H9 (cell line): ENCODE measurements around the gene MRAP2. TPM values are rescaled to one million over a fixed set of nuclear protein-coding genes. Genes with fewer than 3 reads are reported as not detected.

Experiments
- DNase-seq: peaks from one replicate; pipeline ENCODE4 v3.0.0-alpha.2; 2017
- H2AFZ ChIP-seq: one replicate; pipeline ENCODE4 v1.6.1; 2013; ENCODE audit warnings: mild to moderate bottlenecking, low read length, control low read depth, moderate library complexity
- H2AK5ac ChIP-seq: 2 replicates; pipeline ENCODE4 v1.6.1; 2013; ENCODE audit warnings: low read length, control low read depth, mixed read lengths; ENCODE audit not compliant: insufficient read length
- H2BK120ac ChIP-seq: one replicate; pipeline ENCODE4 v1.6.1; 2013; ENCODE audit warnings: low read depth, mild to moderate bottlenecking, low read length, control low read depth, inconsistent platforms; ENCODE audit not compliant: poor library complexity, severe bottlenecking
- H2BK12ac ChIP-seq: 2 replicates; pipeline ENCODE4 v1.6.1; 2013; ENCODE audit warnings: low read length, control low read depth, mixed read lengths, low read depth; ENCODE audit not compliant: insufficient read length
- H2BK15ac ChIP-seq: 2 replicates; pipeline ENCODE4 v1.6.1; 2013; ENCODE audit warnings: low read depth, low read length, control low read depth
- H2BK20ac ChIP-seq: one replicate; pipeline ENCODE4 v1.6.1; 2013; ENCODE audit warnings: low read depth, mild to moderate bottlenecking, low read length, control low read depth, inconsistent platforms; ENCODE audit not compliant: poor library complexity, severe bottlenecking
- H2BK5ac ChIP-seq: 2 replicates; pipeline ENCODE4 v1.6.1; 2013; ENCODE audit warnings: low read length, control low read depth, mixed read lengths; ENCODE audit not compliant: insufficient read length
- H3K14ac ChIP-seq: 2 replicates; pipeline ENCODE4 v1.6.1; 2013; ENCODE audit warnings: low read length, control low read depth; ENCODE audit not compliant: insufficient read depth
- H3K18ac ChIP-seq: 2 replicates; pipeline ENCODE4 v1.6.1; 2013; ENCODE audit warnings: low read depth, mild to moderate bottlenecking, mixed read lengths, low read length, control low read depth; ENCODE audit not compliant: insufficient read length
- H3K23ac ChIP-seq: 2 replicates; pipeline ENCODE4 v1.6.1; 2013; ENCODE audit warnings: low read length, control low read depth, mixed read lengths, low read depth; ENCODE audit not compliant: insufficient read length
- H3K23me2 ChIP-seq: 2 replicates; pipeline ENCODE4 v1.6.1; 2013; ENCODE audit warnings: low read depth, mild to moderate bottlenecking, mixed read lengths, low read length, control low read depth; ENCODE audit not compliant: insufficient read length, poor library complexity, severe bottlenecking
- H3K27ac ChIP-seq: 2 replicates; pipeline ENCODE4 v1.5.1; 2013; ENCODE audit warnings: low read length, control low read depth, mixed read lengths, low read depth; ENCODE audit not compliant: insufficient read length
- H3K27me3 ChIP-seq: 2 replicates; pipeline ENCODE4 v1.6.1; 2013; ENCODE audit warnings: low read length, control low read depth, inconsistent platforms; ENCODE audit not compliant: insufficient read depth
- H3K4ac ChIP-seq: 2 replicates; pipeline ENCODE4 v1.6.1; 2013; ENCODE audit warnings: low read depth, mild to moderate bottlenecking, control low read depth, inconsistent platforms, low read length, moderate library complexity
- H3K4me1 ChIP-seq: 2 replicates; pipeline ENCODE4 v1.6.1; 2013; ENCODE audit warnings: low read length, control low read depth, inconsistent platforms; ENCODE audit not compliant: insufficient read depth
- H3K4me2 ChIP-seq: 2 replicates; pipeline ENCODE4 v1.6.1; 2013; ENCODE audit warnings: low read length, control low read depth, mixed read lengths; ENCODE audit not compliant: insufficient read length, insufficient read depth
- H3K56ac ChIP-seq: 2 replicates; pipeline ENCODE4 v1.6.1; 2013; ENCODE audit warnings: low read depth, mild to moderate bottlenecking, mixed read lengths, low read length, control low read depth; ENCODE audit not compliant: insufficient read length
- H3K79me1 ChIP-seq: 2 replicates; pipeline ENCODE4 v1.6.1; 2013; ENCODE audit warnings: low read depth, mild to moderate bottlenecking, moderate library complexity, low read length, control low read depth, inconsistent platforms; ENCODE audit not compliant: insufficient read depth, poor library complexity, severe bottlenecking
- H3K79me2 ChIP-seq: 2 replicates; pipeline ENCODE4 v1.6.1; 2013; ENCODE audit warnings: low read length, control low read depth, inconsistent platforms; ENCODE audit not compliant: insufficient read depth
- H3K9ac ChIP-seq: 2 replicates; pipeline ENCODE4 v1.6.1; 2013; ENCODE audit warnings: low read length, control low read depth, mixed read lengths; ENCODE audit not compliant: insufficient read length; ENCODE audit errors: extremely low read depth
- H3K9me3 ChIP-seq: one replicate; pipeline ENCODE4 v1.6.1; 2013; ENCODE audit warnings: low read depth, low read length, inconsistent platforms; ENCODE audit not compliant: control insufficient read depth
- H3T11ph ChIP-seq: one replicate; pipeline ENCODE4 v1.6.1; 2013; ENCODE audit warnings: mild to moderate bottlenecking, low read length, control low read depth, inconsistent platforms
- H4K20me1 ChIP-seq: one replicate; pipeline ENCODE4 v1.6.1; 2013; ENCODE audit not compliant: control insufficient read depth, insufficient read length, insufficient read depth
- H4K5ac ChIP-seq: 2 replicates; pipeline ENCODE4 v1.6.1; 2013; ENCODE audit warnings: low read depth, mild to moderate bottlenecking, mixed read lengths, low read length, control low read depth; ENCODE audit not compliant: insufficient read length
- H4K8ac ChIP-seq: replicated peaks from 2 replicates; pipeline ENCODE4 v1.6.1; 2013; ENCODE audit warnings: low read length, control low read depth, mixed read lengths, low read depth; ENCODE audit not compliant: insufficient read length
- H4K91ac ChIP-seq: 2 replicates; pipeline ENCODE4 v1.6.1; 2013; ENCODE audit warnings: low read depth, mild to moderate bottlenecking, moderate library complexity, mixed read lengths, low read length, control low read depth; ENCODE audit not compliant: insufficient read length
- H3K27ac Mint-ChIP-seq, 3 experiments: 2 replicates in 2 of 3; 3 replicates in 1 of 3; pipeline ENCODE4 v1.8.0; 2020 to 2021; ENCODE audit warnings: mixed read lengths in 3 of 3, mild to moderate bottlenecking in 1 of 3, moderate library complexity in 1 of 3
- H3K27me3 Mint-ChIP-seq: 2 replicates; pipeline ENCODE4 v1.8.0; 2021; ENCODE audit warnings: low read depth, mild to moderate bottlenecking, moderate library complexity, mixed read lengths
- H3K36me3 Mint-ChIP-seq, 3 experiments: 2 replicates in 2 of 3; 3 replicates in 1 of 3; pipeline ENCODE4 v1.8.0; 2020 to 2021; ENCODE audit warnings: low read depth in 3 of 3, mixed read lengths in 3 of 3; ENCODE audit not compliant: insufficient read depth in 1 of 3
- H3K4me1 Mint-ChIP-seq, 2 experiments: 2 replicates each; pipeline ENCODE4 v1.8.0; 2020; ENCODE audit warnings: mixed read lengths in 2 of 2
- H3K4me3 Mint-ChIP-seq, 2 experiments: 2 replicates in 1 of 2; 3 replicates in 1 of 2; pipeline ENCODE4 v1.8.0; 2020 to 2021; ENCODE audit warnings: mild to moderate bottlenecking in 2 of 2, mixed read lengths in 2 of 2, moderate library complexity in 1 of 2
- H3K9me3 Mint-ChIP-seq, 2 experiments: 2 replicates in 1 of 2; 3 replicates in 1 of 2; pipeline ENCODE4 v1.8.0; 2020; ENCODE audit warnings: mild to moderate bottlenecking in 2 of 2, mixed read lengths in 2 of 2, moderate library complexity in 1 of 2
- CTCF ChIP-seq: fragments of 200-600 bp; sonication (generic); conservative IDR thresholded peaks from 3 replicates; pipeline ENCODE4 v1.8.0; 2021; ENCODE audit warnings: antibody characterized with exemption, mild to moderate bottlenecking
- total RNA-seq: library from RNA; stranded (reverse); gene quantifications from 2 replicates; pipeline ENCODE4 v1.2.1, GENCODE V29; 2021

MRAP2 gene
- total RNA-seq, 1 experiment from 2014 or later, result 8.0 TPM

- H3K27me3 Mint-ChIP-seq, result no peaks in the 10 kb centered on the region
These were observed 85.7 kb downstream of the MRAP2 start for GRCh38 chr6:84119277-84119676.

More at GRCh38 chr6:84119277-84119676, 85.7 kb downstream of the MRAP2 start:
- Histone ChIP-seq H3K79me2 (no peaks in the 10 kb centered on the region), H4K8ac (no peak overlapping the region), H3K9ac (no peak overlapping the region), H2BK12ac (no peak overlapping the region), H3K23ac (no peak overlapping the region), H3K4me2 (no peak overlapping the region), H3K56ac (no peak overlapping the region), H3K23me2 (no peaks in the 10 kb centered on the region), H2BK20ac (no peak overlapping the region), H2AFZ (no peak overlapping the region), H3K14ac (no peak overlapping the region), H4K91ac (no peak overlapping the region), H3K9me3 (no peaks in the 10 kb centered on the region), H3K27ac (no peak overlapping the region), H4K20me1 (no peaks in the 10 kb centered on the region), H2AK5ac (no peak overlapping the region), H4K5ac (no peak overlapping the region), H3T11ph (no peak overlapping the region), H2BK120ac (no peak overlapping the region), H2BK5ac (no peak overlapping the region), H3K18ac (no peak overlapping the region), H3K4me1 (no peaks in the 10 kb centered on the region), H3K4ac (no peak overlapping the region), H2BK15ac (no peak overlapping the region), H3K27me3 (no peaks in the 10 kb centered on the region), H3K79me1 (no peaks in the 10 kb centered on the region)
- Mint-ChIP-seq H3K4me1 (peaks cover 0 to 3% of the 10 kb centered on the region in 2 experiments; a peak in 2 of 4 replicates), H3K36me3 (peaks cover 9 to 14% (median 11%) of the 10 kb centered on the region in 3 experiments), H3K4me3 (no peak overlapping the region), H3K27ac (no peak overlapping the region), H3K9me3 (peaks cover 5 to 14% of the 10 kb centered on the region in 2 experiments; a peak in 4 of 5 replicates)
- no peak for DNase-seq
- peak; percentile 43; the same call in 2 of the 3 replicates for TF ChIP-seq CTCF
